DOHH2 (cell line): ENCODE measurements around the gene TLE3.

ENCODE experiments used
- H3F3A ChIP-seq: fragments of 200-600 bp; sonication (generic), shearing (Covaris generic); 2 replicates; pipeline ENCODE4 v1.6.0; 2016; ENCODE audit warnings: antibody characterized with exemption, mild to moderate bottlenecking; ENCODE audit not compliant: control insufficient read depth, insufficient read depth
- H3K27ac ChIP-seq: fragments of 200-600 bp; sonication (generic); 2 replicates; pipeline ENCODE4 v1.5.1; 2014; ENCODE audit warnings: low read depth, mild to moderate bottlenecking, low read length, moderate library complexity
- H3K27me3 ChIP-seq: fragments of 200-600 bp; sonication (generic); 2 replicates; pipeline ENCODE4 v1.6.1; 2014; ENCODE audit warnings: mild to moderate bottlenecking, low read length, mixed read lengths; ENCODE audit not compliant: control insufficient read depth
- H3K36me3 ChIP-seq: fragments of 200-600 bp; sonication (generic); 2 replicates; pipeline ENCODE4 v1.6.1; 2014; ENCODE audit warnings: mild to moderate bottlenecking, low read length, moderate library complexity, mixed read lengths; ENCODE audit not compliant: control insufficient read depth
- H3K4me1 ChIP-seq: fragments of 200-600 bp; sonication (generic); 2 replicates; pipeline ENCODE4 v1.6.1; 2014; ENCODE audit warnings: mild to moderate bottlenecking, low read length, mixed read lengths; ENCODE audit not compliant: control insufficient read depth
- H3K4me2 ChIP-seq: fragments of 200-600 bp; sonication (generic); 2 replicates; pipeline ENCODE4 v1.6.0; 2014; ENCODE audit warnings: mild to moderate bottlenecking, low read length, moderate library complexity
- H3K4me3 ChIP-seq: fragments of 200-600 bp; sonication (generic); 2 replicates; pipeline ENCODE4 v1.5.1; 2014; ENCODE audit warnings: mild to moderate bottlenecking, low read length, mixed read lengths
- H3K79me2 ChIP-seq: fragments of 200-600 bp; sonication (generic); 2 replicates; pipeline ENCODE4 v1.6.1; 2014; ENCODE audit warnings: mild to moderate bottlenecking, low read length, mixed read lengths; ENCODE audit not compliant: control insufficient read depth
- H3K9me2 ChIP-seq: fragments of 200-600 bp; sonication (generic); replicated peaks from 2 replicates; pipeline ENCODE4 v1.6.1; 2014; ENCODE audit warnings: mild to moderate bottlenecking, low read length, mixed read lengths; ENCODE audit not compliant: control insufficient read depth
- H3K9me3 ChIP-seq: fragments of 200-600 bp; sonication (generic); 2 replicates; pipeline ENCODE4 v1.6.1; 2014; ENCODE audit warnings: antibody characterized with exemption, low read length, mixed read lengths; ENCODE audit not compliant: control insufficient read depth, insufficient read depth
- H4K20me1 ChIP-seq: fragments of 200-600 bp; sonication (generic); 2 replicates; pipeline ENCODE4 v1.6.0; 2014; ENCODE audit warnings: low read depth, mild to moderate bottlenecking, antibody characterized with exemption, low read length, moderate library complexity; ENCODE audit not compliant: control insufficient read depth, insufficient read depth
- CTCF ChIP-seq: fragments of 200-600 bp; sonication (generic); IDR thresholded peaks from one replicate; pipeline ENCODE4 v1.5.1; 2014; ENCODE audit warnings: antibody characterized with exemption, mild to moderate bottlenecking, low read depth, low read length; ENCODE audit not compliant: poor library complexity, severe bottlenecking
- EZH2phosphoT487 ChIP-seq: fragments of 200-600 bp; sonication (generic); IDR thresholded peaks from 2 replicates; pipeline ENCODE4 v1.6.1; 2017; ENCODE audit warnings: borderline replicate concordance, mild to moderate bottlenecking, antibody characterized with exemption, low read length, moderate library complexity, mixed read lengths

Gene TLE3

GRCh38 chr15:70050970-70051369, 46.7 kb downstream of the TLE3 start:
- H4K20me1 ChIP-seq, result no peaks in the 10 kb centered on the region
- no peaks in the 10 kb centered on the region for H3K9me3 ChIP-seq
- H3K4me1 ChIP-seq, result no peaks in the 10 kb centered on the region
- no peak overlapping the region for H3K4me3 ChIP-seq
- H3K27me3 ChIP-seq, result no peaks in the 10 kb centered on the region
- no peak overlapping the region for H3K4me2 ChIP-seq
- no peaks in the 10 kb centered on the region for H3K79me2 ChIP-seq
- TF ChIP-seq CTCF (no peak), EZH2phosphoT487 (no peak)
- H3K9me2 ChIP-seq, result no peaks in the 10 kb centered on the region
- peaks cover 61% of the 10 kb centered on the region for H3K36me3 ChIP-seq
- H3K27ac ChIP-seq, result no peak overlapping the region
- H3F3A ChIP-seq, result 0 out of 2 replicates have a peak, but pooled peaks cover 2% of the 10 kb centered on the region

GRCh38 chr15:70050441-70050840, 47.3 kb downstream of the TLE3 start:
- Histone ChIP-seq H3K9me3 (no peaks in the 10 kb centered on the region), H3K9me2 (no peaks in the 10 kb centered on the region), H3K27ac (no peak overlapping the region), H3K4me3 (no peak overlapping the region), H3K79me2 (no peaks in the 10 kb centered on the region), H3K36me3 (peaks cover 56% of the 10 kb centered on the region), H3K4me1 (no peaks in the 10 kb centered on the region), H4K20me1 (no peaks in the 10 kb centered on the region), H3K4me2 (no peak overlapping the region), H3K27me3 (no peaks in the 10 kb centered on the region), H3F3A (peaks cover 2% of the 10 kb centered on the region; the same call in 1 of the 2 replicates)
- no peak for TF ChIP-seq EZH2phosphoT487
- no peak for TF ChIP-seq CTCF

- H3K9me2 ChIP-seq, result no peaks in the 10 kb centered on the region
- H3K79me2 ChIP-seq, result no peaks in the 10 kb centered on the region
- peaks cover 4% of the 10 kb centered on the region; the same call in 1 of the 2 replicates for H3F3A ChIP-seq
- no peak overlapping the region for H3K4me3 ChIP-seq
- H3K27ac ChIP-seq, result no peak overlapping the region
- no peaks in the 10 kb centered on the region for H4K20me1 ChIP-seq
- H3K9me3 ChIP-seq, result no peaks in the 10 kb centered on the region
- TF ChIP-seq CTCF (no peak), EZH2phosphoT487 (no peak)
- H3K4me2 ChIP-seq, result no peak overlapping the region
- peaks cover 49% of the 10 kb centered on the region for H3K36me3 ChIP-seq
- no peaks in the 10 kb centered on the region for H3K27me3 ChIP-seq
- no peaks in the 10 kb centered on the region for H3K4me1 ChIP-seq
These were observed 47.9 kb downstream of the TLE3 start for GRCh38 chr15:70049701-70050301.
